ENCODE data around the gene ZFP3.
"Not testable (repeated sequence)": the region's sequence is repeated elsewhere in the genome, so short reads cannot be mapped to it uniquely, and the experiment has no call there.

ZFP3 gene

DNA sequence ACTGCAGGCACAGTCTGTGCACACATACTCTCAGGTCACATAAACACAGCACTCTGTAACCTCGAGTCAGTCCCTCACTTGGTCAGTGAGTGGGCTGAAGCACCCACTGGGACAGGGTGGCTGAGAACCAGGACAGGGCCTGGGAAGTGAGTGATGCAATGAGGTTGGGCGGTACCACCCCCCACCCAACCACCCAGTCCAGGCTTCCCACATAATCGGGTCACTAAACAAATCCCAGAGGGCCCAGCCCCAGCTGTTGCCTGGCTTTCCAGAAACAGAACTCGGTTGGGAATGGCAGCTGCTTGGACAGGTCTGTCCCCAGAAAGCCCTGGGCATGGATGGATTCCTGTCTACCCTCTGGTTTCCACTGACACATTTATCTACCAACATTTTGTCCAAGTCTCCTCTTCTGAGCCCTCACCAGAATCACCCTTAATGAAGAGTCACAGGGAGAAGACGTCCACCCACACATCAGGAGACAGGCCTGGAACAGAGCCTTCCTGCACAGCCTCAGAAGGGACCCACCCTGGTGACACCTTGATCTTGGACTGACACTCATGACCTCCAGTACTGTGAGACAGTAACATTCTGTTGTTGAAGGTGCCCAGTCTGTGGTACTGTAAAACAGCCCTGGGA lies 46.0 kb downstream of the ZFP3 start:
- in situ Hi-C loops (cut with MboI; ENCODE audit: low sequenced_read_pairs) = not testable (repeated sequence)

DNA sequence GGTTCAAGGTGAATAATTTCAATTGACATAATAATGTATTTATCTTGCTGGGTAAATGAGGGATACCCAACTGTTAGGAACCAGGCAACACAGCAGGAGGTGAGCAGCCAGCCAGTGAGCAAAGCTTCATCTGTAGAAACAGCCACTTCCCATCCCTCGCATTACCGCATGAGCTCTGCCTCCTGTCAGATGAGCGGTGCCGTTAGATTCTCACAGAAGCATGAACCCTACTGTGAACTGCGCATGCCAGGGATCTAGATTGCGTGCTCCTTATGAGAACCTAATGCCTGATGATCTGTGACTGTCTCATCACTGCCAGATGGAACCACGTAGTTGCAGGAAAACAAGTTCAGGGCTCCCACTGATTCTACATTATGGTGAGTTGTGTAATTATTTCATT lies 46.6 kb downstream of the ZFP3 start:
- in situ Hi-C loops (cut with MboI; ENCODE audit: low sequenced_read_pairs) = not testable (repeated sequence)

DNA sequence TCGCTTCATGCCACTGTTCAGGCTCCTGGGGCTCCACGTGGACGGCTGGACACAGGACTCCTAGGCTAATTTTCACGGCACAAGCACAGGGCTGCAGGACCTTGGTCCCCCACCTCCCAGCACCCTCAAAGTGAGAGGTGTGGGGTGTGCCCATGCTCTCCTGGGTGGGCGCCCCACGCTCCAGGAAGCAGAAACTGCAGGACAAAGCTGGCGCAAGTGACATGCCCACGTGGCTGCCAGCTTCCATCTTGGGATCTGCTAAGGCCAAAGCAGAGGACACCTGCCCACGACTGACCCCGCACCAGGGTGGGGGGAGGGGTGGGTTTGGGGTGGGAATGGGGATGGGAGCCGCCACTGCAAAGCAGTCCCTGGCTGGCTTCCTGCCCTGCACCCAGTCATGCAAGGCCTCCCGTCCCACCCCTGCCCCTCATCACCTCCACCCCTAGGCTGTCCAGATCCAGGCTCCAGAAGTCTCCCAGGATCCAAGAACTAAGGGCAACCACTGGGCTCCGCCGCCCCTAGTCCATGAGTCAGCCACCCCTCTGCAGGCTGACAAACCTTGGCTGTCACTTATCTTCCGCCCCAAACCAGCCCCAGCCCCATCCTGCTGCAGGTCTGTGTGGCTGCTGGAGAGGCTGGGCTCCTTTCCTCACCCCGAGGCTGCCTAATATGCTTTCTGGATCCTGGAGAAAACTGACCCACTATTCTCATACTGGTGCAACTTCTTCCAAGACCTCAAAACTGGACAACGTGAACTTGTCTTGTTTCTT lies 48.6 kb downstream of the ZFP3 start:
- in situ Hi-C loops (cut with MboI; ENCODE audit: low sequenced_read_pairs) = no loop called here

DNA sequence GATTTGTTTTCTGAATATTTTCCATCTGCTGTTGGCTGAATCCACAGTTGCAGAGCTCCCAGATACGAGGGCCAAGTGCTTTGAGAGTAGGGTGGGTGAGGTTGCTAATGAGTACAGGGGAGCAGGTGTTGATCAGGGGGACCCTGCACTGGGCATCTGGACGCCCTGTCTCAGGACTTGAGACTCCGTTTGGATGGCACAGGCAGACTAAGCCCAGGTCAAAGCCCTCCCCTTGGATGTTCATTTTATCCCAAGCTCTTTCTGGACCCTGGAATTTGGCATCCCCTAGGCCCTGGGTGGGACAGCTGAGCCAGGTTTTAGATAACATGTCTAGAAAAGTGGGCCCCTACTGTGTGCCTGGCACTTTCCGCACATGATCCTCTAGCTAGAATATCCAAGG lies 49.6 kb downstream of the ZFP3 start:
- in situ Hi-C loops (cut with MboI; ENCODE audit: low sequenced_read_pairs) = no loop called here

DNA sequence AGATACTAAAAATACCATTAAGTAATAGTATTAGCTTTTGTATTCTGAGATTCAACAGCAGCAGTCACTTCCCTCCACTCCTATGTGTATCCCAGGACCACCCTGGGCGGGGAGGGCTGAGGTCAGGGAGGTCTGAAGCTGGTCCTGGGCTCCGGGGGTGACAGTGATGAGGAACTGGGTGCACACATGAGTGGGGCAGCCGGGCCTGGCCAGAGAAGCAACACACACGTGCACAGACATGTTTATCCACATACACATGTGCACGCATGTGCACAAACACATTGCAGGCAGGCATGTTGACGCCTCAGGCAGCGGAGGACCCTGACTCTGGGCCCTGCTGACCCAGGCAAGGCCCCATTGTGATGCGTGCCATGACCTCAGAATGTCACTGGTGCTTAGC lies 50.1 kb downstream of the ZFP3 start:
- in situ Hi-C loops (cut with MboI; ENCODE audit: low sequenced_read_pairs) = not testable (repeated sequence)

DNA sequence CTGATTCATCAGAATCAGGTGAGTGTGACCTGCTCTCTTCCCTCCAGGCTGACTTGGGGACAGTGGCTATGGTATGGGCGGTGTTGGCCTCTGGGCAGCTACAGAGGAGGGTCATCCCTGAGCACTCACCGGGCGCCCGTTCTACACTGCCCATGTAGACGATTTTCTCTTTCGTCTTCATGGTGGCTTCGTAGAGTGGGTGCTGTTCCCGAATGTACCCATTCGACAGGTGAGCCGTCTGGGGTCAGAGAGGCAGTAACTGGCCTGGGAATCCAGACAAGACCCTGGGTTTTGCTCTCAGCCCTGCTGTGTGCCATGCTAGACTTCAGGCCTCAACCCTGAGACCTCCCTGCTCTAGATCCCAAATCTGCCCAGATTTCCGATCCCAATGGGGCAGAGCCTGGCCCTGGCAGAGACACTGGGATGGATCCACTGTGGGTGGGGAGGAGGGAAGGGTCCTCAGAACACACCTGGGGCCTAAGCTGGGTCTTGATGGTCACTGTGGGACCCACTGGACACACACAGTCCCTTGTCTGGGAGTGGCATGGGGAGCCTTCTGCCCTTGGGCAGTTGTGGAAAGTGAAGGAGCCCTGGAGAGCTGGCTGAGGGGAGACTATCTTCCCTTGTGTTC lies 50.8 kb downstream of the ZFP3 start:
- in situ Hi-C loops (cut with MboI; ENCODE audit: low sequenced_read_pairs) = no loop called here

DNA sequence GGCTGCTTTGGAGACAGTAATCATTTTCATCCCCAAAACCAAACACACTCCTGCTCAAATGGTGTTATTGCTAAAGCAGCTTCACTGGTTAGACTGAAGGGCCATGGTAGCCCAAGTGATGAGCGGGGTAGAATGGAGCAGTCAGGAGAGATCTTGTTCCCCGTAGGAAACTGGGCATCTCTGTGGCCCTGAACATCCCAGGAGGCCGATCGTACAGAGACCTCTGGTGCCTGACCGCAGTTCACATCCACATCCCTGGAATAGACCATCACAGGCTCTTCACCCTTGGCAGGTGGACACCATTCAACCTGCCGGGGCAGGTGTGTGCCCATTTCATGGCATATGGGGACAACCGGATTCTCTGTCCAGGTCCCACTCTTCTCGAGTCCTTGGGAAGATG lies 51.5 kb downstream of the ZFP3 start:
- in situ Hi-C loops (cut with MboI; ENCODE audit: low sequenced_read_pairs) = not testable (repeated sequence)

DNA sequence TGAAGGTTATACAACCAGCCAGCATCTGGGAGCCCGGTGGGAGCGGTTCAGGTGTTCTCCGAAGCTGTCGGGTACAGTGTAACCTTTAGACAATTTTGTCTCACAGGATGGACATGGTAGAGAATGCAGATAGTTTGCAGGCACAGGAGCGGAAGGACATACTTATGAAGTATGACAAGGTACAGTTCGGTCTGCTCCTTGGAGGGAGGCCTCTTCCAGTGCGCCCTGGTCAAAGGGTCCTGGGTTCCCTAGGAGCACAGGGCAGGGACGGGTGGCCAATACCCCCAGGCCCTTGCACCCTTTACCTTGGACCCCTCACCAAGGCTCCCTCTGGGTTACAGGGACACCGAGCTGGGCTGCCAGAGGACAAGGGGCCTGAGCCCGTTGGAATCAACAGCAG lies 52.0 kb downstream of the ZFP3 start:
- in situ Hi-C loops (cut with MboI; ENCODE audit: low sequenced_read_pairs) = not testable (repeated sequence)

DNA sequence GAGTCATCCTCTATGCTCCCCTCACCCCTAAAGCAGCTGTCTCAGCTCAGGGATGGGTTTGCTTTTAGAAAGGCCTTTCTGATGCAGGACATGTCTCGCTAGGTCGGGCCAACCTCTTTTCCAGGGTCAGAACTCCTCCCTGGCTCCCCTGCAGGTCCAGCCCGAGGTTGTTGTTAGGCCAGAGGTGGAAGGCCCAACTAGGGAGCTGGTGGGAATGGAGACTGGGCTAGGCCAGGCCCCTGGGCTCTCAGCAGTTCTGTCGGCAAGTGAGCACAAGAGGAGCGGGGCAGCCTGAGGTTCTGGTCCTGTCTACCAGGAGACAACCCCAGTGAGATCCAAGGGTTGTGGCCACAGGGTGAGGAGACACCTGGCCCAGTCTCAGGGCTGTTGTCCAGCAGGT lies 52.4 kb downstream of the ZFP3 start:
- in situ Hi-C loops (cut with MboI; ENCODE audit: low sequenced_read_pairs) = not testable (repeated sequence)

DNA sequence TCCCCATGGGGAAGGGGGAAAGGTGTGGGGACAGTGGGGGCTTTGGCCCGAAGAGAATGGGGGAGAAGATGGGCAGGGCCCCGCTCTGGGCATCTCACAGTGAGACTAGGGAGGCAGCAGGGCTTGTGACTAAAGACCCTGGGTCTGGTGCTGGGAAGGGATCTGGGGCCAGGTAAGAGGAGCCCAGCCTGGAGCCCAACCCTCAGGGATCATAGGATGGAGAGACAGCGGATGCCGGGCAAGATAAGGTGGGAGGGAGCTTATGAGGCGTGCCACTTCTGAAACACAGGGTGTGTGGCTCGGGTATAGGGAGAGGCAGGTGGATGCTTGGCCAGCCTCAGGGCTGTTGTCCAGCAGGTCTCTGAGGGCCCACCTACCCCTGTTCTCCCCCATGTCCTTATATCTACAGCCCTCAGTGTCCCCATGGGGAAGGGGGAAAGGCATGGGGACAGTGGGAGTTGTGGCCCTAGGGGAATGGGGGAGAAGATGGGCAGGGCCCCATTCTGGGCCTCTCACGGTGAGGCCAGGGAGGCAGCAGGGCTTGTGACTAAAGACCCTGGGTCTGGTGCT lies 53.0 kb downstream of the ZFP3 start:
- in situ Hi-C loops (cut with MboI; ENCODE audit: low sequenced_read_pairs) = no loop called here

DNA sequence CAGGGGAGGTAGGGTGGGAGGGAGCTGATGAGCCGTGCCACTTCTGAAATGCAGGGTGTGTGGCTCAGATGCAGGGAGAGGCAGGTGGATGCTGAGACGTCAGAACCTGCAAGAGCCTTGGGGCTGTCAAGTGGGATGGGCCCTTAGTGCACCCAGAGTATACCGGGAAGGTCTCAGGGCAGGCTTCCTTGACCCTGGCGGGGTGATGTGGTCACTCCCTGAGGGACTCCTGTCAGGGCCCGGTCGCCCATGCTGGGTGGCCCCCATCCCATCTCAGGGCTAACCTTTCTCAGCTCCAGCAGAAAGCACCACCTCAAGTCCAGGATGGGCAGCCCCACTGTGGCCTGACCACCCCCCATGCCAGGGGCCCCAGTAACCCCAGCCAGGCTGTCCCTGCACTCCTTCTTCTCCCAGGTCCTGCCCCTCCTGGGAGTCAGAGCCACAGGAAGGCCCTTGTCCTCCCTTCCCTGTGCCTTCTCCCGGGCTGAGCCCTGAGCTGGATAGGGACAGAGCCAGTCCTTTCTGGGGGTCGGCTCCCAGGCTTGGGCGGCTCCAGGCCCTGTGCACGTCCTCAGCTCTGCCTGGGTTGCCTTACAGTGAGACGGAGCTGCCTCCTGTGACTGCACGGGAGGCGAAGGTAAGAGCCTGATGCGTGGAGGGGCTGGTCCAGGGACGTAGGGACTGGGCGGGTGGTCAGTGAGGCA lies 53.7 kb downstream of the ZFP3 start:
- in situ Hi-C loops (cut with MboI; ENCODE audit: low sequenced_read_pairs) = not testable (repeated sequence)

DNA sequence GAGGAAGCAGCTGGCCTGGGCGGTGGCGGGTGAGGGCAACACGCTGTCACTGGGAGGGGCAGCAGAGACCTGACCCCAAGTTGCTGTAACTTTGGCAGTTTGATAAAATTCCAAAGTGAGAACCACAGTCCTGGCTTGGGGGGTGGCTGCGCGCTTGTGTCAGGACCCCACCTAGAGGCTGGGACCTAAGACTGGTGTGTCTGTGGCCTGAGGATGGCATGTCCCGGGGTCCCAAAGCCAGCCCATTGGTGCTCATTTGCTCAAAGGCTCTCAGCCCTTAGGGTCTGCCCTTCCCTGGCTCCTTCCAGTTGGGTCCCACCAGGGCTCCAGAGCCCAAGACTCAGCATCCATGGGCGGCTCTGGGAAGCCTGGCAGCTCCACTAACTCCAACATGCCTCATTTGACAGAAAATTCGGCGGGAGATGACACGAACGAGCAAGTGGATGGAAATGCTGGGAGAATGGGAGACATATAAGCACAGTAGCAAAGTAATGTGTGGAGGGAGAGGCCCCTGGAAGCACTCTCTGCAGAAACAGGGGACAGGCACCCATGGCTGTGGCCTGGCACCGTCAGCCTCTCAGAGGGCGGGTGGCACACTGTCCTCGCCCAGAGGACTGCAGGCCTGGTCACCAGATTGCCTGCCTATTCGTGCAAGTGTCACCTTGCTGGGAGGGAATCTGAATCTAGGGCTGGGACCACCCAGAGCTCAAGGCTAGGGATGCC lies 54.4 kb downstream of the ZFP3 start:
- in situ Hi-C loops (cut with MboI; ENCODE audit: low sequenced_read_pairs) = not testable (repeated sequence)

DNA sequence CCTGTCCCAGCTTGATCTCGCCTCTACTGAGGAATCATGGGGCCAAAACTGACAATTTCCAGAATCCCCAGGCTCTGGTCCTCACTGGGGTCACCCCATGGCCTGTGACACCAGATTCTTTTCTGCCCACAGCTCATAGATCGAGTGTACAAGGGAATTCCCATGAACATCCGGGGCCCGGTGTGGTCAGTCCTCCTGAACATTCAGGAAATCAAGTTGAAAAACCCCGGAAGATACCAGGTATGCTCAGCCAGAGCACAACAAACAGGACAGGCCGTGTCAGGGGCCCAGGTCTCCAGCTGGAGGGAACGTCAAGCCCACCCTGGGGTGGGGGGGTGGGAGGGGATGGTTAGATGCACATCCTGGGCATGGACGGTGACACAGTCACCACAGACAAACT lies 55.0 kb downstream of the ZFP3 start:
- in situ Hi-C loops (cut with MboI; ENCODE audit: low sequenced_read_pairs) = no loop called here

DNA sequence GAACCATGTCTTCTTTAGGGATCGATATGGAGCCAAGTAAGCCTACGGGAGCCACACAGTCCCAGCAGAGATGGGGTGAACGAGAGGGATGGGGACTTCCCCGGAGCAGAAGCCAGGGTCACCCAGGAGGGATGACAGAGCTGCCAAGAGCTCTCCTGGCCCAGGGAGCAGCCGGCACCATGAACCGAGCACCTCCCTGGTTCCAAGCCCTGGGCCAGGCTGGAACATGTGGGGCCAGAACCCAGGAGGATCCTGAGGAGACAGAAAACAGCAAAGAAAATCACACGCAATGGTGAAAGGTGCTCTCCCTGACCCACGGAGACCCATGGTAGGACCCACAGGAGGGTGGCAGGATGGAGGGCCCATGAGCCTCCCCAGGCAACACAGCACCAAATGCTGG lies 55.7 kb downstream of the ZFP3 start:
- in situ Hi-C loops (cut with MboI; ENCODE audit: low sequenced_read_pairs) = not testable (repeated sequence)

DNA sequence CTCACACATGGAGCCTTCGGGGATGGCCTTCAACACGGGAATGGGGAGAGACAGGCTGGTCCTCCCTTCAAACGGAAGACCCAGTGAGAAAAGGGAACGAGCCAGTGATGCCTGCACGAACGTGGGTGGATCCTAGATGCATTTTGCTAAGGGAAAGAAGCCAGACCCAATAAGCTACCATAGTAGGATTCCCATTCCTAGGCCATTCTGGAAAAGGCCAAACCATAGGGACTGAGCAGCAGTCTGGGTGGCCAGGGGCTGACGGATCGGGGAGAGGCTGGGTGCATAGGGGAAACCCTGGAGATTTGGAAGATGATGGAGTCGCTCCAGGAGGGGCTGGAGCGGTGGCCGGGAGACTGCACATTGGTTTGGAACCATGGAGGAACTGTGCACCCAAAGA lies 56.3 kb downstream of the ZFP3 start:
- in situ Hi-C loops (cut with MboI; ENCODE audit: low sequenced_read_pairs) = not testable (repeated sequence)

DNA sequence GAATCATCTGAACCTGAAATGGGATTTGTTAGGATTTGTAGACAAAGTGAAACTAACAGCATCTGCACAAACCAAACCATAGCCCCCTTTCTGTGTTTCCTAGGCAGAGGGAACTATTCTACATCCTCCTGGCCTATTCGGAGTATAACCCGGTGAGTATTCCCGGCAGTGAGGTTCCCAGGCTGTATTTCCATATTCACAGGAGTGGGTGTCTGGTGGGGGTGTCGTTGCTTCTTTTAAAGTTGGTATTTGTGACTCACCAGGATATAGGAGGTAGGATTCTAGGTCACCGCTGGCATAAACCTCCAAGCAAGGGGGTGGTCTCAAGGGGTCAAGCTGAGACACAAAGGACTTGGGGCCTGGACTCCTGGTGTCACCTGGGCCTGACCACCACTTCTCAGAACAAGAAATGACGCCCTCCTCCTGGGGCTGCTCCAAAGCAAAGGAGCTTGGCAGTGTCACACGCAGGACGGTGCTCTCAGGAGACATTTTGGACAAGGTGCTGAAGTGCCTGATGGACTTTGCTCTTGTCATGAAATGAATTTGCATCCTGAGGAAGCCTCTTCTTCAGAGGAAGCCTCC lies 57.0 kb downstream of the ZFP3 start:
- in situ Hi-C loops (cut with MboI; ENCODE audit: low sequenced_read_pairs) = not testable (repeated sequence)

DNA sequence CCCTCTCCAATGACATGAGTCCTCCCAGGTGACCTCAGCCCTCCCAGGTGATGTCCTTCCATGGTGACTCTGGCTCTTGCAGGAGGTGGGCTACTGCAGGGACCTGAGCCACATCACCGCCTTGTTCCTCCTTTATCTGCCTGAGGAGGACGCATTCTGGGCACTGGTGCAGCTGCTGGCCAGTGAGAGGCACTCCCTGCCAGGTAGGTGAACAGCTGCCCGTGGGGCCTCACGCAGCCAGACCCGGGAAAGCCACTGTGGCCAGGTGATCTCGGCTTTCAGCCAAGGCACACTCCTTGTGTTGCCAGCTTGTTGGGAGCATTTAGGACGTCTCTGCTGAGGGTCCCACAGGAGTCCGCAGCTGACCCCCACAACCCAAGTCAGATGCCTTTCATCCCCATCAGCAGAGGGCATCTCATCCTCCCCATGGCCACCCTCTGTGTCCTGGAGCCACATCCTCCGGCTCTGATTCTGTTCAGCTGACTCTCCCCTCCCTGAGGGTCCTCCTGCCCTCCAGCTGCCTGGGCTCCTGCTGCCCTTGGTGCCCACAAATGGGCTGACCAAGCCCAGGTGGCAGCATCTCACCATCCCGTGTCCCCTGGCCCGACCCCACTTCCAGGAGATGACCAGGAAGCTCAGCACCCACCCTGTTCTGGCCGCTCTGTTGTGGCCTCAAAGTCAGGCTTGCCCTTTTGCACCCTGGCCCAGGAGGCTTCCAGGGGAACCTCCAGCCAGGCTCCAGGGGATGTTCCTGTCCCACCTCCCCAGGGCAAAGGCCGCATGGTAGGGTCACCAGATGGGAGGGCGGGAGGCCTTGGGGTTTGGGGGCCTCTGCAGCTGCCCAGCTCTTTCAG lies 57.7 kb downstream of the ZFP3 start:
- in situ Hi-C loops (cut with MboI; ENCODE audit: low sequenced_read_pairs) = no loop called here

DNA sequence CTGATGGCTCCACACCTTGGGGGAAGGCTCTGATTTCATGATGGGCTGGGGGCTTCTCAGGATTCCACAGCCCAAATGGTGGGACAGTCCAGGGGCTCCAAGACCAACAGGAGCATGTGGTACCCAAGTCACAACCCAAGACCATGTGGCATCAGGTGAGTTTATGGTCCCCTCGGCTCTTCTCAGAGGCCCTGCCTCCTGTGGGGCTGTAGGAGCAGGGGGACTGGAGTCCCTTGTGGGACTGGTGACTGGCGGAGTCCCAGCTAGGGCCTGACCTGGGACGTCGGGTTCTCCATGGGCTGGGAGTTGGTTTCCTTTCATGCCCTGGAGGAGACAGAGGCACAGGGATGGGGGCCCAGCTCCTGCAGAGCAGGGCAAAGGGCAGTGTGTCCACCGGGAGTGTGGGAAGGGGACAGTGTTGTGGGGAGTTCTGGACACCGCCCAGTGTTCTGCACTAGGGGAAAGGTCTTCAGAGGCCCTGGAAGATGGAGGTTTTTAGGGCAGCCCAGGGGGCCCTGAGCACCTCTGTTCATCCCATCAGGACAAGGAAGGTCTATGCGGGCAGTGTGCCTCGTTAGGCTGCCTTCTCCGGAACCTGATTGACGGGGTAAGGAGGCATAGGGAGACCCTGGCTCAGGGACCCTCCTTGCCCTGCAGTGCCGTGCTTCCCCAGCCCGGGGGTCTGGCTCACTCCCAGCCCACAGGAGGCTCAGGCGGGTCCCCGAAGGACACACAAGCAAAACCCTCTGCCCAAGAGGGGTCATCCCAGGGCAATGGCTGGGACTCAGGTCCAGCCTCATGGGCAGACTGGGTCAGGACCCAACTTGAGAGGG lies 58.5 kb downstream of the ZFP3 start:
- in situ Hi-C loops (cut with MboI; ENCODE audit: low sequenced_read_pairs) = not testable (repeated sequence)
